ENCODE results near the gene ATP1A3.
"Not testable (repeated sequence)": the region's sequence is repeated elsewhere in the genome, so short reads cannot be mapped to it uniquely, and the experiment has no call there.

The ATP1A3 gene

GRCh38 chr19:41940731-41941409, 53.2 kb downstream of the ATP1A3 start:
- Histone ChIP-seq H3K9ac (ENCODE audit: insufficient read length, low read depth) (peak overlapping the region; percentile 42), H3K9me3 (ENCODE audit: insufficient read depth, low read length) (no peaks in the 10 kb centered on the region), H3K4me3 (ENCODE audit: insufficient read length, low read depth) (peak overlapping the region; percentile 40), H3K36me3 (ENCODE audit: insufficient read depth, insufficient read length, low read length) (no peaks in the 10 kb centered on the region), H3K4me1 (ENCODE audit: insufficient read depth, insufficient read length) (no peaks in the 10 kb centered on the region), H3K27me3 (ENCODE audit: insufficient read depth, insufficient read length) (peaks cover 22% of the 10 kb centered on the region)
- no peak for TF ChIP-seq SUZ12 (IDR thresholded peaks at IDR 0.05; ENCODE audit: extremely low read depth, insufficient read depth, insufficient read length)
- TF ChIP-seq YY1 (IDR thresholded peaks at IDR 0.05; ENCODE audit: insufficient read depth, insufficient read length): no peak
- no peak for TF ChIP-seq ZNF274 (IDR thresholded peaks at IDR 0.05; ENCODE audit: low read depth, low read length)
- DNase-seq (ENCODE audit: low read depth, low spot score): no peak

DNA sequence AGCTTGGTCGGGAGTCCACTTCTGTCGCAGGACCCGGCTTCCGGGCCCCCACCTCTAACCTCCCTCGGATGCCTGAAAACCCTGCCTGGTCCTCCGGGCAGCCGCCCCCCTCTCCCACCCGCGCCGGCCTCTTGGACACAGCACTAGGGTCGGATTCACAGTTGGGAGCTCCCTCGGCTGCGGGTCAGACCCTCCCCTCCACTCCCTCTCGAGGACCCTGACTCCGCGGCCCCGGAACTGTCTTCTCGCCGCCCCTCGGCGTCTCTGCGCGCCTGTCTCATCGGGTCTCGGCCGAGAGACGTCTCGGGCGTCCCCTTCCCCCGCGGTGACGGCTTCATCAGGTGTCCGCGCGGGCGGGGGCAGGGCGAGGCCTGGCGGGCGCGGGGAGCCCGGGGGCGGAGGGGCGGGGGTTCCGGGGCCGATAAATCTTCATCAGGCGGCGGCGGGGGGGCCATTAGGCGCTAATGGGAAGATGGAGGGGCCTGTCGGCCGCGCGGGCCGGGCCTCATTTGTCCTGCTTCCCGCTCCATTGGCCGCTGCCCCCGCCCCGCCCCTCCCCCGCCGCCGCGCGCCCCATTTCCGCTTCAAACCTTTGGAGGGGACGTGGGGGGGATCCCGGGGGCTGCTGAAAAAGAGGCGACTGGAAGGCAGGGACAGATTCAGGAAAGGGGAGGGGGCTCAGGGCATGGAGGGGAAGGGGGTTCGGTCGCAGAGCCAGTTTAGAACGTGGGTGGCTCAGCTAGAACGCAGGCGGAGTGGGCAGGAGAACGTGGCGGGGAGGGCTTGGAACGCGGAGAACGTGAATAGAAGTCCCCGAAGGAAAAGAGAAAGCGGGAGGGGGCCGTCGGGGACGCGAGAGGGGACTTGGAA, 53.9 kb downstream of the ATP1A3 start:
- no peak for TF ChIP-seq YY1 (IDR thresholded peaks at IDR 0.05; ENCODE audit: insufficient read depth, insufficient read length)
- no peak for TF ChIP-seq SUZ12 (IDR thresholded peaks at IDR 0.05; ENCODE audit: extremely low read depth, insufficient read depth, insufficient read length)
- TF ChIP-seq ZNF274 (IDR thresholded peaks at IDR 0.05; ENCODE audit: low read depth, low read length): no peak
- Histone ChIP-seq H3K4me1 (ENCODE audit: insufficient read depth, insufficient read length) (no peaks in the 10 kb centered on the region), H3K9me3 (ENCODE audit: insufficient read depth, low read length) (no peaks in the 10 kb centered on the region), H3K27me3 (ENCODE audit: insufficient read depth, insufficient read length) (peaks cover 29% of the 10 kb centered on the region), H3K4me3 (ENCODE audit: insufficient read length, low read depth) (peak overlapping the region; percentile 40), H3K36me3 (ENCODE audit: insufficient read depth, insufficient read length, low read length) (no peaks in the 10 kb centered on the region), H3K9ac (ENCODE audit: insufficient read length, low read depth) (peak overlapping the region; percentile 56)
- no peak for DNase-seq (ENCODE audit: low read depth, low spot score)

- H3K9me3 ChIP-seq (ENCODE audit: insufficient read depth, low read length); H3K4me3 ChIP-seq (ENCODE audit: insufficient read length, low read depth); DNase-seq (ENCODE audit: low read depth, low spot score); H3K9ac ChIP-seq (ENCODE audit: insufficient read length, low read depth); H3K36me3 ChIP-seq (ENCODE audit: insufficient read depth, insufficient read length, low read length); H3K4me1 ChIP-seq (ENCODE audit: insufficient read depth, insufficient read length): not testable (repeated sequence)
- peaks cover 35% of the 10 kb centered on the region for H3K27me3 ChIP-seq (ENCODE audit: insufficient read depth, insufficient read length)
Observed at GRCh38 chr19:41939209-41939608, 54.8 kb downstream of the ATP1A3 start.

DNA sequence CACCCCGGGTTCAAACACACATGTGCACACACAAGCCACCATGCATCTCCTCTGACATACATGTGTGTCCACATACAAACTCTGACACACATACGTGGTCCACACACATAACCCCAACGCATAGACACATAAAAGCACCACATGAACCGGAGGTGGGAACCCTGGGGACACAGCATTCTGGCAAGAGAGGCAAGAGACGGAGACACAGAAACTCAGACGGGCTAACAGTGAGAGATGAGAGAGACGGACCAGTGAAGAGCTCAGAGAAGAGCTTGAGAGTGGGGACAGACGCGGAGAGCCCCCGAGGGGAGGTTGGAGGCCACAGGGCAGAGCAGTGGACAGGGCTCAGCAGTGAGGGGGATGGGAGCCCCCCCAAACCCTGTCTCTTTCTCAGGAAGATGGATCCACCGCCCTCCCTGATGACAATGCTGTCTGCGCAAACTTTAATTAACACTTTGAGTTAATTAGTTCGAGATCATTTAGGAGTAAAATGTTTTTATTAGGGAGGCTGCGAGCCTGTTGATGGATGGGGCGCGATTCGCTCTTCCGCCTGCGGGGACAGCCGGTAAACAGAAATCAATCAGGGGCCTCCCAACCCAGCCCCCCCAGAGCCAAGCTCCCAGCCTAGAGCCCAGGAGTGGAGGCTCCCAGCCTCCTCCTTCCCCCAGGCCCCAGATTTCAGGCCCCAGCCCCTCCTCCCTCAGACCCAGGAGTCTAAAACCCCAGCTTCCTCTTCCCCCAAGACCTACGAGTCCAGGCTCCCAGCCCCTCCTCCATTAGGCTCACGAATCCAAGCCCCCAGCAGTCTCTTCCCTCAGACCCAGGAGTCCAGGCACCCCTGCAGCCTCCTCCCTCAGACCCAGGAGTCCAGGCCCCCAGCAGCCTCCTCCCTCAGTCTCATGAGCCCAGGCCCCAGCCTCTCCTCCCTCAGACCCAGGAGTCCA, 56.2 kb downstream of the ATP1A3 start:
- H3K4me1 ChIP-seq (ENCODE audit: insufficient read depth, insufficient read length): no peaks in the 10 kb centered on the region
- peaks cover 49% of the 10 kb centered on the region for H3K27me3 ChIP-seq (ENCODE audit: insufficient read depth, insufficient read length)
- DNase-seq (ENCODE audit: low read depth, low spot score): no peak
- no peaks in the 10 kb centered on the region for H3K36me3 ChIP-seq (ENCODE audit: insufficient read depth, insufficient read length, low read length)
- TF ChIP-seq YY1 (IDR thresholded peaks at IDR 0.05; ENCODE audit: insufficient read depth, insufficient read length): no peak
- TF ChIP-seq ZNF274 (IDR thresholded peaks at IDR 0.05; ENCODE audit: low read depth, low read length): no peak
- TF ChIP-seq SUZ12 (IDR thresholded peaks at IDR 0.05; ENCODE audit: extremely low read depth, insufficient read depth, insufficient read length): no peak
- no peaks in the 10 kb centered on the region for H3K9me3 ChIP-seq (ENCODE audit: insufficient read depth, low read length)
- no peak overlapping the region for H3K4me3 ChIP-seq (ENCODE audit: insufficient read length, low read depth)
- H3K9ac ChIP-seq (ENCODE audit: insufficient read length, low read depth): no peak overlapping the region

GRCh38 chr19:41936961-41937360, 57.1 kb downstream of the ATP1A3 start:
- H3K27me3 ChIP-seq (ENCODE audit: insufficient read depth, insufficient read length): peaks cover 58% of the 10 kb centered on the region

GRCh38 chr19:41936416-41936850, 57.6 kb downstream of the ATP1A3 start:
- H3K4me1 ChIP-seq (ENCODE audit: insufficient read depth, insufficient read length): peaks cover 7% of the 10 kb centered on the region
- no peak for DNase-seq (ENCODE audit: low read depth, low spot score)
- H3K9me3 ChIP-seq (ENCODE audit: insufficient read depth, low read length): no peaks in the 10 kb centered on the region
- H3K4me3 ChIP-seq (ENCODE audit: insufficient read length, low read depth): no peak overlapping the region
- TF ChIP-seq YY1 (IDR thresholded peaks at IDR 0.05; ENCODE audit: insufficient read depth, insufficient read length) (no peak), SUZ12 (IDR thresholded peaks at IDR 0.05; ENCODE audit: extremely low read depth, insufficient read depth, insufficient read length) (no peak), ZNF274 (IDR thresholded peaks at IDR 0.05; ENCODE audit: low read depth, low read length) (no peak)
- peaks cover 62% of the 10 kb centered on the region for H3K27me3 ChIP-seq (ENCODE audit: insufficient read depth, insufficient read length)
- H3K9ac ChIP-seq (ENCODE audit: insufficient read length, low read depth): no peak overlapping the region
- no peaks in the 10 kb centered on the region for H3K36me3 ChIP-seq (ENCODE audit: insufficient read depth, insufficient read length, low read length)

More at GRCh38 chr19:41936961-41937360, 57.1 kb downstream of the ATP1A3 start:
- no peaks in the 10 kb centered on the region for H3K9me3 ChIP-seq (ENCODE audit: insufficient read depth, low read length)
- no peak overlapping the region for H3K9ac ChIP-seq (ENCODE audit: insufficient read length, low read depth)
- no peak for DNase-seq (ENCODE audit: low read depth, low spot score)
- no peak overlapping the region for H3K4me3 ChIP-seq (ENCODE audit: insufficient read length, low read depth)
- TF ChIP-seq YY1 (IDR thresholded peaks at IDR 0.05; ENCODE audit: insufficient read depth, insufficient read length) (no peak), SUZ12 (IDR thresholded peaks at IDR 0.05; ENCODE audit: extremely low read depth, insufficient read depth, insufficient read length) (no peak), ZNF274 (IDR thresholded peaks at IDR 0.05; ENCODE audit: low read depth, low read length) (no peak)
- no peaks in the 10 kb centered on the region for H3K36me3 ChIP-seq (ENCODE audit: insufficient read depth, insufficient read length, low read length)
- peaks cover 3% of the 10 kb centered on the region for H3K4me1 ChIP-seq (ENCODE audit: insufficient read depth, insufficient read length)
